Urinary bladder (tissue), 4 donors: ENCODE results near the gene B4GALT5. TPM values are rescaled to one million over a fixed set of nuclear protein-coding genes. Genes with fewer than 3 reads are reported as not detected.
"Not testable (repeated sequence)": the region's sequence is repeated elsewhere in the genome, so short reads cannot be mapped to it uniquely, and the experiment has no call there.

Experiments
- DNase-seq: peaks from one replicate; pipeline ENCODE4 v3.0.0-alpha.2; 2015; ENCODE audit errors: extremely low spot score
- H3K27ac ChIP-seq: one replicate; pipeline ENCODE4 v1.5.1; 2013; ENCODE audit warnings: low read depth, mild to moderate bottlenecking, moderate library complexity
- H3K36me3 ChIP-seq: one replicate; pipeline ENCODE4 v1.6.1; 2013; ENCODE audit warnings: mild to moderate bottlenecking, moderate library complexity; ENCODE audit not compliant: insufficient read depth
- H3K4me1 ChIP-seq: one replicate; pipeline ENCODE4 v1.6.1; 2013; ENCODE audit warnings: mild to moderate bottlenecking, moderate library complexity; ENCODE audit not compliant: insufficient read depth
- H3K4me3 ChIP-seq: one replicate; pipeline ENCODE4 v1.5.1; 2013; ENCODE audit warnings: low read depth, low read length
- WGBS: extraction: QIAGEN DNeasy Blood & Tissue Kit; methylation state at CpG from one replicate; pipeline ENCODE4 v1.1.7; 2013; 5-methylcytosine and 5-hydroxymethylcytosine counted together
- polyA plus RNA-seq: library from polyadenylated mRNA; stranded (reverse); fragments of 200-250 nt; gene quantifications from one replicate; pipeline ENCODE4 v1.2.3, GENCODE V29; 2013
- total RNA-seq: library from RNA; depleted of rRNA; stranded (reverse); fragments of >200 nt; gene quantifications from one replicate; pipeline ENCODE4 v1.2.3, GENCODE V29; 2014
- donor health status: healthy with polysubstance abuse.
- donor health status: healthy.

B4GALT5 gene
- total and polyA plus RNA-seq, 2 donors, result 19.5 to 46.4 TPM

DNA sequence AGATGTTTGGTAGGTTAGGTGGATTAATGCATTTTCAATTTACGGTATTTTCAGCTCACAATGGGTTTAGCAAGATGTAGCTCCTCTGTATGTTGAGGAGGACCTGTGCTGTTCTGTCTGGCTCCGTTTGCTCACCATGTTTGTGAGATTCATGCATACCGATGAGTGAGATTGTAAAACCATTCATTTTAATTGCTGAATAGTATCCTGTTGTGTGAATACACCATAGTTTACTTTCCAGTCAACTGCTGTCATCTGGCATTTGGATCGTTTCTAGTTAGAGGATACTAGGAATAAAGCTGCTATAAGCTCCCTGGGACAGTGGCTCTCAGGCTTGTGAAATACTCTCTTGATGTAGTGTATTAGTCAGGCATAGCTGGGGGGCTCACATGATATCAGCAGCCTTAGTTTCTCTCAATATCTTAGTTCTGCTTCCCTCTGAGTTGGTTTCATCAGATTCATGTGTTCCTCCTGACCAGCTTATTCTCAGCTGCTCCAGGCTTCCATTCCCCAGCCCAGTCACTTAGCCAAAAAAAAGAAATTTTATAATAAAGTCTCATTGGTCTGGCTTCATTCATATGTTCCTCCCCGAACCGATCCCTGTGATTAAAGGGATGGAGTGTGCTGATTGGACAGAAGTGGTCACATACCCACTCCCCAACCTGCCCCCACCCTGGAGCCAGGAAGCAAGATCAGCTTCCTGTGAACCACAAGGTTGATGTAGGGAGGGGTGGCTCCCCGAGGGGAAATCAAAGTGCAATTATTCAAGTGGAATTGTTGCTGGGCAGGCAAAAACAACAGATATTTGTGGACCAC lies 10.9 kb upstream of the B4GALT5 start:
- no peak overlapping the region for H3K4me3 ChIP-seq
- no peak for DNase-seq
- H3K36me3 ChIP-seq, result peaks cover 2% of the 10 kb centered on the region
- H3K27ac ChIP-seq, result no peak overlapping the region
- 28% methylated on average over 7 of the region's 7 CpGs for WGBS
- no peaks in the 10 kb centered on the region for H3K4me1 ChIP-seq

GRCh38 chr20:49723758-49724157 lies 10.1 kb upstream of the B4GALT5 start:
- H3K36me3 ChIP-seq, DNase-seq, H3K4me3 ChIP-seq, H3K27ac ChIP-seq, H3K4me1 ChIP-seq: not testable (repeated sequence)
- WGBS, result 98% methylated on average over 6 of the region's 6 CpGs

GRCh38 chr20:49721326-49721725 lies 7.6 kb upstream of the B4GALT5 start:
- 92% methylated on average over 12 of the region's 12 CpGs for WGBS
- DNase-seq, H3K27ac ChIP-seq, H3K4me1 ChIP-seq, H3K4me3 ChIP-seq, H3K36me3 ChIP-seq: not testable (repeated sequence)

- Histone ChIP-seq H3K4me1 (no peaks in the 10 kb centered on the region), H3K27ac (no peak overlapping the region), H3K36me3 (no peaks in the 10 kb centered on the region), H3K4me3 (no peak overlapping the region)
- 91% methylated on average over 7 of the region's 7 CpGs for WGBS
- no peak for DNase-seq
These were observed 1.8 kb upstream of the B4GALT5 start for GRCh38 chr20:49715466-49715865.

GRCh38 chr20:49712996-49713752 lies 504 bp downstream of the B4GALT5 start:
- no peak for DNase-seq
- Histone ChIP-seq H3K4me1 (no peaks in the 10 kb centered on the region), H3K36me3 (no peaks in the 10 kb centered on the region), H3K27ac (peak overlapping the region; percentile 76), H3K4me3 (peak overlapping the region; percentile 57)
- WGBS, result under 1% methylated on average over 71 of the region's 71 CpGs

GRCh38 chr20:49712646-49712995 lies 1.1 kb downstream of the B4GALT5 start:
- peak overlapping the region; percentile 57 for H3K4me3 ChIP-seq
- 4% methylated on average over 6 of the region's 6 CpGs for WGBS
- H3K27ac ChIP-seq, result peak overlapping the region; percentile 62
- H3K36me3 ChIP-seq, result no peaks in the 10 kb centered on the region
- DNase-seq, result no peak
- no peaks in the 10 kb centered on the region for H3K4me1 ChIP-seq

- Histone ChIP-seq H3K27ac (peak overlapping the region; percentile 62), H3K36me3 (no peaks in the 10 kb centered on the region), H3K4me3 (peak overlapping the region; percentile 57), H3K4me1 (no peaks in the 10 kb centered on the region)
- no peak for DNase-seq
- WGBS, result 43% methylated on average over 4 of the region's 4 CpGs
These were observed 1.6 kb downstream of the B4GALT5 start for GRCh38 chr20:49712118-49712517.

GRCh38 chr20:49711667-49711987 lies 2.1 kb downstream of the B4GALT5 start:
- H3K4me1 ChIP-seq, result no peaks in the 10 kb centered on the region
- WGBS, result 38% methylated on average over 3 of the region's 3 CpGs

DNA sequence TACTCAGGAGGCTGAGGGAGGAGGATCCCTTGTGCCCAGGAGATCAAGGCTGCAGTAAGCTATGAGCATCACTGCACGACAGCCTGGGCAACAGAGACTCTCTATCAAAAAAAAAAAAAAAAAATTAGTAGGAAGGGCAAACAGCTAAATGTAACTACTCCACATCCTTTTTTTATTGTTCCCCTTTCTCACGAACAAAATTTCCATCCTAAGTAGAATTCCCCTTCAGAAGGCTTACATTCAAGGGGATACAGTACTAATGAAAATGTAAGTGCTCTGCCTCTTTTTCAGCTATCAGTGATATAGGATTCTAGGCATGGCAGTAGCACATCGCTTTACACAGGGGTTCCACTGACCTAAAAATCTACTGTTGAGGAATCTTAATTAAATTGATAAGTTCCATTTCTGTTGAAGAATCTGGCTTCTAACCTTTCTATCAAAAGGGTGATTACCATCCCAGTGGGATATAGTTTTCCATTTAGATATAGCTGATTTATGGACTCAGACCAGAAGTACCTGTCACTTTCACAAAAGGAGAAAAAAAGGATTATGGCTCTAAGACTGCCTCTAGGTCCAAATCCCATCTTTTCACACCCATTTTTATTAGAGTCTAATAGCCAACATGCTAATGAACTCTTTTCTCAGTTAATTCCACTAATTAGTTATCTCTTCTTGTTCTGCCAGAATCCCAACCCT lies 2.6 kb downstream of the B4GALT5 start:
- H3K36me3 ChIP-seq, result no peaks in the 10 kb centered on the region
- no peaks in the 10 kb centered on the region for H3K4me1 ChIP-seq
- DNase-seq, result no peak
- WGBS, result 52% methylated on average over 3 of the region's 3 CpGs
- H3K27ac ChIP-seq, result no peak overlapping the region
- H3K4me3 ChIP-seq, result no peak overlapping the region

More at GRCh38 chr20:49711667-49711987, 2.1 kb downstream of the B4GALT5 start:
- no peaks in the 10 kb centered on the region for H3K36me3 ChIP-seq
- no peak for DNase-seq
- no peak overlapping the region for H3K27ac ChIP-seq
- peak overlapping the region; percentile 57 for H3K4me3 ChIP-seq

GRCh38 chr20:49707118-49707517 lies 6.6 kb downstream of the B4GALT5 start:
- no peak overlapping the region for H3K4me3 ChIP-seq
- no peak for DNase-seq
- peaks cover 1% of the 10 kb centered on the region for H3K36me3 ChIP-seq
- WGBS, result 73% methylated on average over 3 of the region's 3 CpGs
- H3K4me1 ChIP-seq, result no peaks in the 10 kb centered on the region
- no peak overlapping the region for H3K27ac ChIP-seq

GRCh38 chr20:49706630-49707091 lies 7.0 kb downstream of the B4GALT5 start:
- H3K4me3 ChIP-seq, result no peak overlapping the region
- WGBS, result 37% methylated on average over 5 of the region's 5 CpGs
- H3K4me1 ChIP-seq, result no peaks in the 10 kb centered on the region
- DNase-seq, result no peak
- peaks cover 1% of the 10 kb centered on the region for H3K36me3 ChIP-seq
- H3K27ac ChIP-seq, result no peak overlapping the region

- H3K27ac ChIP-seq, H3K4me3 ChIP-seq, H3K36me3 ChIP-seq, H3K4me1 ChIP-seq, DNase-seq: not testable (repeated sequence)
- 89% methylated on average over 5 of the region's 5 CpGs for WGBS
These were observed 7.8 kb downstream of the B4GALT5 start for GRCh38 chr20:49705893-49706292.

DNA sequence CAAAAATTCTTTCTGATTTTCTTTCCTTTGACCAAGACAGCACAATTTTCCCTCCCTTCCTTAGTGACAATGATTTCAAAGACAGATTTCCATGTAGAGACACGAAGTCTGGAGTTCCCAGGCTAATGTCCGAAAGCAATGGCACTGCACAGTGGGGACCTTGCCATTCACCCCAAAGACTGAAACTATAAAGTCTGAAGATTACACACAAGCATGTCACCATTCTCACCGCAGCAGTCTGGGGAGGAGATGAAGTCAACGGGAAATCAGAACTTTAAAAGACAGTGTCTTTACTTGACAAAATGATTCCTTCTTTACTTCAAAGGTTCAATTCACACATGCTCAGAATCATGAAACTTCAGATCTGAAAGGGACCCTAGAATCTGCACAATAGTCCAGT lies 8.3 kb downstream of the B4GALT5 start:
- H3K36me3 ChIP-seq, result peaks cover 1% of the 10 kb centered on the region
- H3K27ac ChIP-seq, result no peak overlapping the region
- H3K4me1 ChIP-seq, result no peaks in the 10 kb centered on the region
- WGBS, result 84% methylated on average over 4 of the region's 4 CpGs
- DNase-seq, result no peak
- H3K4me3 ChIP-seq, result no peak overlapping the region

- Histone ChIP-seq H3K4me1 (no peaks in the 10 kb centered on the region), H3K4me3 (no peak overlapping the region), H3K36me3 (peaks cover 1% of the 10 kb centered on the region), H3K27ac (no peak overlapping the region)
- WGBS, result 87% methylated on average over 1 of the region's 1 CpG
- DNase-seq, result no peak
These were observed 8.7 kb downstream of the B4GALT5 start for GRCh38 chr20:49704932-49705336.
